Stimulated activated CD8-positive, alpha-beta memory T cell treated with anti-CD3 and anti-CD28 coated beads, Interleukin-4, amount 100 ng/mL, for 4 hours (primary cell): Measurements from ENCODE around the gene ZNF467.
A peak's percentile ranks its signal among the peaks of the same experiment; 100 is the strongest.

Experiments
- DNase-seq, 2 donors: peaks; one replicate each; pipeline ENCODE4 v3.0.0-alpha.2; 2020; ENCODE audit warnings: low read depth in 2 of 2, low spot score in 1 of 2

Gene ZNF467

DNA sequence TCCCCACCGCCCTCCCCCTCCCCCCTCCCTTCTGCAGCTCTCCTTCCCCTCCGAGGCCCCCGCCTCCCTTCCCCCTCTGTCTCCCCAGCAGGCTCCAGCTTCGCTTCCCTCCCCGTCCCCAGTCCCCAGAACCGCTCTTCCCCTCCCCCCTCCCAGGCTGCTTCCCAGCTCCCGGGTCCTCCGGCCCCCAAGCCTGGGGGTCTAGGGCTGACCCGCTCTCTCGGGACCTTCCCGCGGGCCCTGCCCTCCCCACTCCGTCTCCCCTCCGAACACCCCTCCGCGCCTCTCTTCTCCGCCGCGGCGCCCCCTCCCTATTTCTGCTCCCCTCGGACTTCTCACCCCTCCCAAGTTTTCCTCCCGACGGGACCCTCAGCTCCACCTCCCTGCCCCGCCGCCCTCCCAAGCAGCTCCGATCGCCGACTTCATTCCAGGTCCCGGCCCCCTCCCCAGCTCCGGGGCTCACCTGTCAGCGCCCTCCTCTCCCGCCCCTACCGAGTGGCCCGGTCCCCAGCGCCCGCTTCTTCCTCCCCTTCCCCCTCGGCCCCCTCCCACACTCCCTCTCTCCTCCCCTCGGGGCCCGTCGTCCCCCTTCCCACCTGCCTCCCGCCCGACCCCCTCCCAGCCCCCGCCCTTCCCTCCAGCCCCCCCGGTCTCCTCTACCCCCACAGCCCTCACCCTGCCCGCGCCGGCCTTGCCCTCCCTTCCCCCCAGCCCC lies 990 bp downstream of the ZNF467 start:
- no peak for DNase-seq

GRCh38 chr7:149771720-149772240 lies 1.6 kb downstream of the ZNF467 start:
- DNase-seq = peak; percentile 55 to 67

DNA sequence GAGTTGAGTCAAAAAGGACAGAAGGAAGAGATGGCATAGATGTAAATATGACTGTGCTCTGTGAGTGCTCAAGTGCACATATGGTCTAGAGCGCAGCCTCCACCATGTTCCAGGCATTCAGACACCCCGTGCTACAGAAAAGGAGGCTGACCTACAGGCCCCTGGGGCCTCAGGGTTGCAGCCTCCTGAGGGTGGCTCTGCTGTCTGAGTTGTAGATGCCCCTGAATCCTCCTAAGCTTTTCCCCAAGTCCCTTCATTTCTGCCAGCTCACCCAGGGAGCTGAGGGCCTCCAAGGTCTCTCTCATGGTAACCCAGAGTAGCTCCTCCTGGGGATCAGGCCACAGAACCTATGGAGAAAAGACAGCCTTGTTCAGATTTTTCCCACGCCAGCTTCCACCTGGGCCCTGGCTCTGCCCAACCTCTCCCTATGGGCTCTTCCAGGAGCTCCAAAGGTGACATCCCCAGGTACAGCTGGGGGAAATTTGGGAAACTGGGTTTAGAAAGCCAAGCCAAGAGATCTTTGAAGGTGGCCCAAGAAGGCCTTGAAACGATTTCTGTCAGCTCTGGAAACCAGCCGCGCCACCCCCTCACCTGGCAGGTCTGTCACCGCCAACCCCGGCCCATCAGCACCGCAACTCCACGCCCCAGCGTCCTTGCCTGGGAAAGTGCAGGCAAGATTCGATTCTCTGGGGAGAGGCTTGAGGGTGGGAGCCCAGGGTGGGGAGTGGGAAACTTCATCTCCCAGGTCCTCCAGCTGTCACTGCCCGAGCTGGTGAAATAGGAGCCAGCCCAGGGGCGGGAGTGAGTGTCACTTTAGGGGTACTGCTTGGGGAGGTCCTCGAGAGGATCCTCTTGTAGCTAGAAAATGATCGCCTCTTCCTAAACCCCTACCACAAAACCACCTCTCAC lies 2.4 kb downstream of the ZNF467 start:
- DNase-seq = no peak

- no peak for DNase-seq
These were observed 3.5 kb downstream of the ZNF467 start for GRCh38 chr7:149769915-149770314.

- DNase-seq = no peak
These were observed 4.5 kb downstream of the ZNF467 start for GRCh38 chr7:149768931-149769330.

- no peak for DNase-seq
These were observed 6.3 kb downstream of the ZNF467 start for GRCh38 chr7:149767068-149767467.

- DNase-seq = no peak
These were observed 7.2 kb downstream of the ZNF467 start for GRCh38 chr7:149766135-149766675.

DNA sequence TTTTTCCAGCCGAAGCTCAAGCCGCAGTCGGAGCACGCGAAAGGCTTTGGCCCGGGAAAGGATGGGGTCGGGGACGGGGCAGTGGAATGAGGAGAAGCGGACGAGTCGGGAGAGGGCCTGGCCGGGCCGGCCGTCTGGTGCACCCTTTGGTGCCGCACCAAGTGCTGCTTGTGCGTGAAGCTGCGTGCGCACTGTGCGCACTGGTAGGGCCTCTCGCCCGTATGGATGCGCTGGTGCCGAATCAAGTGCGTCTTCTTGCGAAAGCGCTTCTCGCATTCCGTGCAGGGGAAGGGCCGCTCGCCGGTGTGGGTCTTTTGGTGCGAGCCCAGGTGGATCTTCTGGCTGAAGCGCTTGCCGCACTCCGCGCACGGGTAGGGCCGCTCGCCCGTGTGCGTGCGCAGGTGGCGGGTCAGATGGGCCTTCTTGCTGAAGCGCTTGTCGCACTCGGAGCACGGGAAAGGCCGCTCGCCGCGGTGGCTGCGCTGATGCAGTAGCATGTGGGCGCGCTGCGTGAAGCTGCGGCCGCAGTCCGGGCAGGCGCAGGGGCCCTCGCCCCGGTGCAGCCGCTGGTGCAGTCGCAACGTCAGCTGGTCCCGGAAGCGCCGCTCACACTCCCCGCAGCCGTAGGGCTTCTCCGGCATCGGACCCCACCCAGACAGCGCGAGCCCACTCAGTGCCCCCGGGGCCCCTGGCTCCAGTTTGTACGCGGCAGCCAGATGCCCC lies 7.8 kb downstream of the ZNF467 start:
- no peak for DNase-seq

DNA sequence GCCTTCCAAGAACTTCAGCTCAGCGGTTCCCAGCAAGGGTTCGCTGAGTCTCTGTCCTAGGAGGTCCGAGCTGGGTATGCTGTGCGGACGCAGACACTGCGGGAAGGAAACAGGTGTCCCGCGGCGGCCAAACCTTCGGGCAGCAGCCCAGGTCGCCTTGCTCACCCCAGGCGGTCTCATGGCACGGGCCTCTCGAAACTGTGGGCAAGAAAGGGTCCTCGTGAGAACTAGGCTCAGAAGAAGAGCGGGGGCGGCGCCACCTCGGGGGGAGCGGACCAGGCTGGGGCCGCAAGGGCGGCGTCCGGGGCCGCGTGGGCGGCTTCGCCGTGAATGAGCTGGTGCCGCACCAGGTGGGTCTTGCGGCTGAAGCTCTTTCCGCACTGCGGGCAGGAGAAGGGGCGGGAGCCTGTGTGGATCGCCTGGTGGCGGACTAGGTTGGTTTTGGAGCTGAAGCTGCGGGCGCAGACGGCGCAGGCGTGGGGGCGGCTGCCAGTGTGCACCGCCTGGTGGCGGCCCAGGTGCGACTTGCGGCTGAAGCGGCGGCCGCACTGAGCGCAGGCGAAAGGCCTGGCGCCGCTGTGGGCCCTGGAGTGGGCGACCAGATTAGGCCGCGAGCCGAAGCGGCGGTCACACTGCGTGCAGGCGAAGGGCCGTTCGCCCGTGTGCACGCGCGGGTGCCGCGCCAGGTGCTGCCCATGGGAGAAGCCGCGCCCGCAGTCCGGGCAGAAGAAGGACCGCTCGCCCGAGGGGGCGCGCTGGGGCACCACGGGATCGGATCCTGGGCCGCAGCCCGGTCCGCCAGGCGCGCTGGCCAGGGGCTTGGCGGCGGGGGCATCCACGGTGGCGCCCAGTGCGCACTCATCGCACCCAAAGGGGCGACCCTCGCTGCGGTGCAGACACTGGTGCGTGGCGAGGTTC lies 8.6 kb downstream of the ZNF467 start:
- no peak for DNase-seq

- no peak for DNase-seq
These were observed 9.7 kb downstream of the ZNF467 start for GRCh38 chr7:149763563-149764240.

DNA sequence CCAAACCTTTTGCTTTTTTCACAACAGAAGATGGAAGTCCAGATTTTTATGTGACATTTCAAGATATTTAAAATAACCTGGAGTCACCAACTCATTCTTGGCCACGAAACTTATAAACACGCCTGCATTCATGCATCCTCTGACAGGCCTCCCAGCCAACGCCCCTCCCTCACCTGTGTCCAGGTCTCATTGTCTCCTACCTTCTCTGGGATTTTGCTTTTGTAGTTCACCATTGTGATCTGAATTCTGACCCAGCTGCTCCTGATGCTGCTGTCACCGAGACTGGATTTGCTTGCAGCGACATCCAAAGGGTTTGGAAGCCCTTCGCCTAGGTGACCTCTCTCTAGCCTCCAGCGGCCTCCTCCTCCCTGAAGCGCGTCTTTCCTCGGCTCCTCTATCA lies 10.8 kb downstream of the ZNF467 start:
- no peak for DNase-seq

- DNase-seq = no peak
These were observed 11.3 kb downstream of the ZNF467 start for GRCh38 chr7:149762089-149762488.

DNA sequence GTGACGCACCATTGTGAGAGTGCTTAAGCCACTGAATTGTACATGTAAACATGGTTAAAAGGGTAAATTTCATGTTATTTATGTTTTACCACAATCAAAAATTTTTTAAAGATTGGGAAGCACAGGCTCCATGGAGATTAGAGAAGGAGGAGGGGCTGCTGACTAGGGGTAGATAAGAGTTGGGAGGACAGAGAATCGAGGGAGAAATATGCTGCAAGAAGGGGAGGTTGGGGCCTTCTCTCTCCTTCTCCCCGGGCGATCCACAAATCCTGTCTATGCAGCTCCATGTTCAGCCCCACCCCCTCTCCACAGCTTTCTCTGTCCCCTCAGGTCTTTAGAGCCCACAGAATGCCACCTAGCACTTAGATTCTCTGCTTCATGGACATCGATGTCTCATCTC lies 12.1 kb downstream of the ZNF467 start:
- no peak for DNase-seq

GRCh38 chr7:149760538-149760937 lies 12.8 kb downstream of the ZNF467 start:
- no peak for DNase-seq

- DNase-seq = no peak
These were observed 14.1 kb downstream of the ZNF467 start for GRCh38 chr7:149759093-149759860.

- no peak for DNase-seq
These were observed 19.8 kb downstream of the ZNF467 start for GRCh38 chr7:149753375-149754233.

- DNase-seq = no peak
These were observed 20.7 kb downstream of the ZNF467 start for GRCh38 chr7:149752646-149753045.
